GM18526 (cell line): ENCODE results near the gene TMEM219.

Experiments
- POLR2A ChIP-seq: IDR thresholded peaks from 3 replicates; pipeline ENCODE4 v1.6.1; 2011; ENCODE audit not compliant: insufficient read length; ENCODE audit errors: extremely low read depth

TMEM219 gene

DNA sequence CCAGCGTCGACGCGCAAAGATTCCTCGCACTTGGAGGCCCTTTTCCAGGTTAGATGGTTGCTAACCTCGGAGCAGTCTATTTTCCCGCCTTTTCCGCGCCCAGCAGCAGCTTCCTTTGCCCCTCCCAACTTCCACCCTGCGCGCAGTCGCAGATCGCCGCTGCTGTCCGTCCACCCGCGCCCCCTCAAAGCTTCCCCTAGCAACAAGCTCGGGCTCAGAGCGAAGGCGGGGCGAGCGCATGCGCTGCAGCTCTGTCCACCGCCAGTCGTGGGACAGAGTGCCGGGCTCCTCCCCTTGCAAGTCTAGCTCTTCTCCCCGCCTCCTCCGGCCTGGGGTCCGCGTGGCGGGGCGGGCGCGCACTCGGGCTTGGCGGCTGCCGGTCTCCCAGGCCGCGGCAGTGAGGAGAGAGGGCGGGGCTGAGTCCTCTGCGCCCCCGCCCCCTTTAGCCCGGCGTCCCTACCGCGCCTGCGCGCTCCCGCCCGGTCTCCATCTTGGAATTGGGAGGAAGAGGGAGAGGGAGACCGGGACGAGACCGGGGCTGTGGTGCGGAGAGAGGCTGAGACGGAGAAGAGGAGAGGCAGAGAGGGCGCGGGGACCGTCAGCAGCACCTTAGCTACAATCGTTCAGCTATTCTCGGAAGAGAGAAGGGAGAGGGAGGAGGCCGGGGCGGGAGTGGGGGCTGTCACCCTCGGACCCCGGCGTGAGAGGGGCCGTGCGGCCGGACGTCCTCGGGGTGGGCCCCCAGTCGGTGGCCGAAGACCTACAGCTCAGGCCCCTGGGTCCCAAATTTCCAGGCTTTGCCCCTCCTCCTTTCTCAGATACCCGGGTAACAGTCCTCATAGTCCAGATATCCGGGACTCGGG is 11.7 kb downstream of the TMEM219 start, which contains the start of gene TAOK2:
TSS of gene TAOK2 (plus strand) at position 485 of the 863 bp plus-strand sequence. CDS start 3,905 bp downstream, outside the sequence.
- TF ChIP-seq POLR2A = peak; percentile 91

- TF ChIP-seq POLR2A = no peak
Observed at GRCh38 chr16:29974291-29975133, 12.6 kb downstream of the TMEM219 start.

DNA sequence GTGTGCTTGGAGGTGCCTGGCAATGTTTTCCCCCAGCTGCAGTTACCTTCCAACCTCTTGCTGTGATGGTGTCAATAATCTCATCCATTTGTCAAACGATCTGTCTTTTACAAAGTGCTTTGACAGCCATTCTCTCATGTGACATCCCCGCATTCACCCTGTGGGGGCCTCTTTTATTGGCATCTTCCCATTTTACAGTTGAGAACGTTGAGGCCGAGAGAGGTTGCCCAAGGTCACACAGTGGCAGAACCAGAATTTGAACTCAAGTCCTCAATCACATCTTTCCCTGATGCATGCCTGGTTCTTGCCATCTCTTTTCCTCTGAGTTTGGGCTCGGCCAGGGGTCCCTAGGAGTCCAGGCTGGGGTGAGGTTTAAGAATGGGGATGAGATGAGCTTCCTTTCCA is 13.3 kb downstream of the TMEM219 start:
- TF ChIP-seq POLR2A = no peak

GRCh38 chr16:29975811-29976511 is 14.1 kb downstream of the TMEM219 start:
- no peak for TF ChIP-seq POLR2A

DNA sequence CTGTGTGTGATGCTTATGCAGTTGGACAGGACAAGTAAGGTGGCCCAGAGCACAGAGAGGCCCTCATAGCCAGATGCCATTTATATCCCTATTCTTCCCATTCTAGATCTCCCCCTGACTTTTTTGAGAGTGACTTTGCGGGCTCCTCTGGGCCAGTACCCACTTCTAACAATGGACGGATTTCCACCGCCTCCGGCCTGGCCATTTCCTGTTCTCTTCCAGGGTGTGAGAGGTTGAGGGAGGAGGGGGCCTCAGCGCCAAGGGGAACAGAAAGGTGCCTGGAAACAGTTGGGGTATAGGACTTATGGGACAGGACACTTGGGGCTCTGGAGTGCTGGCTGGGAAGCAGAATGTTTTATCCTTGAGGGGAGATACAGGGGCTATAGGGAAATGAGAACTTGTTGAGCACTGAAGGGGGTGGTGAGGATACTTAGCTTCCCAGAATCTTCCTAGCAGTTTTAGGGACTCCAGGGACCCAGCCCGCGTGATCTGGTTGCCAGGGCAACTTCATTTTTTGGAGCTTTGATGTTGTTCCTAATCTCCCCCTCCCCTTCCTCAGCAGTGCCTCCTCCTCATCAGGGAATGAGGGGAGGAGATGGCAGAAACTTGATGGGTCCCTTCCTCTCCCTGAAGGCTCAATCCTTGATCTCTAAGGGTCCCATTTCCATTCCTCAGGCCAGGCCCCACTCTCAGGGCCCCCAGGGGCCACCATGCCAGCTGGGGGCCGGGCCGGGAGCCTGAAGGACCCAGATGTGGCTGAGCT is 15.4 kb downstream of the TMEM219 start:
- TF ChIP-seq POLR2A = no peak

- no peak for TF ChIP-seq POLR2A
Observed at GRCh38 chr16:29978081-29978480, 16.2 kb downstream of the TMEM219 start.

GRCh38 chr16:29978564-29979270 is 16.8 kb downstream of the TMEM219 start:
- TF ChIP-seq POLR2A = no peak

DNA sequence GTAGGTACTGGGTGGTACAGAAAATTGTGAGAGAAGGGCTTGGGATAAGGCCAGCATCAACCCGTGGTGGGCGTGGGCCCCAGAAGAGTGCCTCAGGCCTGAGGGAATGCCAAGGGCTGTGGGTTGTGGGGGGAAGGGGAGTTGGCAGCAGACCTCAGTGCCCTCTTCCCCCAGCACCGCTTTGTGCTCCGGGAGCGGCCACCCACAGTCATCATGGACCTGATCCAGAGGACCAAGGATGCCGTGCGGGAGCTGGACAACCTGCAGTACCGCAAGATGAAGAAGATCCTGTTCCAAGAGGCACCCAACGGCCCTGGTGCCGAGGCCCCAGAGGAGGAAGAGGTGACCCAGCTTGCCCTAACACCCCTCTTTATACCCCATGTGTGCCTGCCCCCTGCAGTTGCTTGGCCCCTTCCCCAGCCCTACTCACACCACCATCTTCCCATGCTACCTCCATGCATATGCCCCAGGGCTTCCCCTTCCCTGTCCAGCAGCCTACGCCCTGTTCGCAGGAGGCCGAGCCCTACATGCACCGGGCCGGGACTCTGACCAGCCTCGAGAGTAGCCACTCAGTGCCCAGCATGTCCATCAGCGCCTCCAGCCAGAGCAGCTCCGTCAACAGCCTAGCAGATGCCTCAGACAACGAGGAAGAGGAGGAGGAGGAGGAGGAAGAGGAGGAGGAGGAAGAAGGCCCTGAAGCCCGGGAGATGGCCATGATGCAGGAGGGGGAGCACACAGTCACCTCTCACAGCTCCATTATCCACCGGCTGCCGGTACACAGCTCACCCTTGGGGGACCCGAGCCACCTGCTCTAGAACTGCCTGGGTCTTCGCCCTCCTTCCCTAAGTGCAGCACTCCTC is 20.9 kb downstream of the TMEM219 start:
- TF ChIP-seq POLR2A = no peak

GRCh38 chr16:29983420-29984136 is 21.7 kb downstream of the TMEM219 start:
- TF ChIP-seq POLR2A = no peak

GRCh38 chr16:29984137-29984763 is 22.4 kb downstream of the TMEM219 start:
- no peak for TF ChIP-seq POLR2A

DNA sequence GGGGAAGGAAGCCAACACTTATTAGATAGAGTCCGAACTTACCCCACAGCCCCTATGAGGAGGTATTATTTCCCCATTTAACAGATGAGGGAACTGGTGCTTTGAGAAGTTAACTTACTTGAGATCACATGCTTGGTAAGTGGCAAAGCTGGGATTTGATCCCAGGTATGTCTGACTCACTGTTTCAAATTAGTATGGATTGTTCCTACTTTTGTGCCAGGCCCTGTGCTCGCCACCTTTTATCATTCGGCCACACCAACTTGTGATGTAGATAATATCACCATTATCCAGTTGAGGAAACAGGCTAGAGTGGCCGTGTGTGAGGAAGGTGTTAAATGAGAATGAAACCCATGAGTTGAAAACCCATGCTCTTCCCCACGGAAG is 22.9 kb downstream of the TMEM219 start:
- TF ChIP-seq POLR2A = no peak

- TF ChIP-seq POLR2A = no peak
Observed at GRCh38 chr16:29985271-29985811, 23.5 kb downstream of the TMEM219 start.

DNA sequence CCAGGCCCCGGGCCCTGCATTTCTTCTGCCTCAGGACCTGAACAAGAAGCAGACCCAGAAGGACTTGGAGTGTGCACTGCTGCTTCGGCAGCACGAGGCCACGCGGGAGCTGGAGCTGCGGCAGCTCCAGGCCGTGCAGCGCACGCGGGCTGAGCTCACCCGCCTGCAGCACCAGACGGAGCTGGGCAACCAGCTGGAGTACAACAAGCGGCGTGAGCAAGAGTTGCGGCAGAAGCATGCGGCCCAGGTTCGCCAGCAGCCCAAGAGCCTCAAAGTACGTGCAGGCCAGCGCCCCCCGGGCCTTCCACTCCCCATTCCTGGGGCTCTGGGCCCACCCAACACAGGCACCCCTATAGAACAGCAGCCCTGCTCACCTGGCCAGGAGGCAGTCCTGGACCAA is 24.4 kb downstream of the TMEM219 start:
- TF ChIP-seq POLR2A = no peak
